Neutrophil (primary cell): ENCODE results near the gene LRRIQ1.

Experiments
- H3K27ac ChIP-seq: fragments of 200-600 bp; sonication (generic); 2 replicates; pipeline ENCODE4 v1.5.1; 2016; ENCODE audit warnings: mild to moderate bottlenecking, moderate library complexity
- H3K27me3 ChIP-seq: fragments of 200-600 bp; sonication (generic); 2 replicates; pipeline ENCODE4 v1.6.0; 2016; ENCODE audit warnings: mild to moderate bottlenecking
- H3K36me3 ChIP-seq: fragments of 200-600 bp; sonication (generic); 2 replicates; pipeline ENCODE4 v1.5.1; 2017
- H3K4me1 ChIP-seq, 2 experiments: fragments of 200-600 bp in 1 of 2; sonication (generic) in 1 of 2; 1 replicate in 1 of 2; 2 replicates in 1 of 2; pipeline versions ENCODE4 v1.5.1 to v1.6.1; 2013 to 2016; ENCODE audit warnings: low read depth in 1 of 2, low read length in 1 of 2, mild to moderate bottlenecking in 1 of 2, moderate library complexity in 1 of 2; ENCODE audit not compliant: control insufficient read depth in 1 of 2, insufficient read depth in 1 of 2
- H3K4me3 ChIP-seq, 2 experiments: fragments of 200-600 bp in 1 of 2; sonication (generic) in 1 of 2; 1 replicate in 1 of 2; 2 replicates in 1 of 2; pipeline ENCODE4 v1.5.1; 2013 to 2016; ENCODE audit warnings: low read depth in 1 of 2, low read length in 1 of 2, mild to moderate bottlenecking in 1 of 2, moderate library complexity in 1 of 2
- H3K9me3 ChIP-seq: fragments of 200-600 bp; sonication (generic); 2 replicates; pipeline ENCODE4 v1.5.1; 2016
- TF ChIP-seq, protein P1 (sequence below): fragments of 200-600 bp; sonication (generic); IDR thresholded peaks from 2 replicates; pipeline ENCODE4 v1.5.1; 2016; ENCODE audit warnings: antibody characterized with exemption

LRRIQ1 gene

DNA sequence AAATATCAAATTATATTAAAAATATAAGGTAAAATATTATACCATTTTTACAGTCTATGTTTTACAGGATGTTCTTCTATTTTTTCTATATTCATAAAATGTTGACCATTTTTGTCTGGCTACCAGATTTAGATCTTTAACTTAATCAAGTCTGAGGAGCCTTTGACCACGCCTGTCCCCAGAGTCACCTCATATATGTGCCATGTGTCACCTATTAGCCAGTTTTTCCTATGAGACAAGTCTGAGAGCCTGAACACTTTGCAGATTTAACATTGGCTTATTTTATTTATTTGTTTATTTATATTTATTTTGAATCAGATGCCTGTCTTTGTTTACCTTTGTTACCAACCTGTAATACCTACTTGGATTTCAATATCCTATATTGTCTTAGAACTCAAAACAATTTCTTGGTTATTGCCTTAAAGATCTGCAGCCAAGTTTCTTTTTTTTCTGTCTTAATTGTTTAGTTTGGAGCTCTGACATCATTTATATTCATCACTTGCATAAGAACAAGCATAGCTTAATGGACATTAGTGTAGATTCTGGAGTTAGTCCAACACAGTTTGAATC, 127.7 kb downstream of the LRRIQ1 start:
- TF ChIP-seq, protein P1, sequence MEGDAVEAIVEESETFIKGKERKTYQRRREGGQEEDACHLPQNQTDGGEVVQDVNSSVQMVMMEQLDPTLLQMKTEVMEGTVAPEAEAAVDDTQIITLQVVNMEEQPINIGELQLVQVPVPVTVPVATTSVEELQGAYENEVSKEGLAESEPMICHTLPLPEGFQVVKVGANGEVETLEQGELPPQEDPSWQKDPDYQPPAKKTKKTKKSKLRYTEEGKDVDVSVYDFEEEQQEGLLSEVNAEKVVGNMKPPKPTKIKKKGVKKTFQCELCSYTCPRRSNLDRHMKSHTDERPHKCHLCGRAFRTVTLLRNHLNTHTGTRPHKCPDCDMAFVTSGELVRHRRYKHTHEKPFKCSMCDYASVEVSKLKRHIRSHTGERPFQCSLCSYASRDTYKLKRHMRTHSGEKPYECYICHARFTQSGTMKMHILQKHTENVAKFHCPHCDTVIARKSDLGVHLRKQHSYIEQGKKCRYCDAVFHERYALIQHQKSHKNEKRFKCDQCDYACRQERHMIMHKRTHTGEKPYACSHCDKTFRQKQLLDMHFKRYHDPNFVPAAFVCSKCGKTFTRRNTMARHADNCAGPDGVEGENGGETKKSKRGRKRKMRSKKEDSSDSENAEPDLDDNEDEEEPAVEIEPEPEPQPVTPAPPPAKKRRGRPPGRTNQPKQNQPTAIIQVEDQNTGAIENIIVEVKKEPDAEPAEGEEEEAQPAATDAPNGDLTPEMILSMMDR: no peak
- no peaks in the 10 kb centered on the region for H3K9me3 ChIP-seq

DNA sequence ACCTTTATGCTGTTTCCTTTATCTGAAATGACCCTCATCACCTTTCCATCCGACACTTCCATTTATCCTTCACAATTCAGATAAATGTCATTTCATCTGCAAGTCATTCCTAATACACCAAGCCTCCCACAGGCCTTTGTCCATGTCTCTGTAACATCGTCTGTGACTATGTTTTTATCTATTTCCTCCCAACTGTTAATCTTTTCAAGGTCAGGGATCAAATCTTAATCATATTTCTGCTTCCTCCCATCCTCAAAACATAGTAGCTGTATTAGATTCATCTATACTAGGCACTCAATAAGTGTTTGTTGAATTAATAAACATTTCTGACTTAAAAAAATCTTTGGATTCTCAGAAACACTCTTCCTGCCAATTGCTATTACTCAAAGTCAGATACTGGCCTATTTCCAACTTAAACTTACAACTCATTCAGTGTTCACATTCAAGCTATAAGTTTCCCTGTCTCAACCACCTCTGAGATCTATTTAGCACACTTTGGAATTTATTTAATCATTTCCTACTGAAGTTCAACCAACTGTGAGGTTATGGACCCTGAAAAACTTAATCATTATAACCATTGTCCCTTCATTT, 143.6 kb downstream of the LRRIQ1 start:
- Histone ChIP-seq H3K4me3 (no peak overlapping the region), H3K9me3 (no peaks in the 10 kb centered on the region), H3K36me3 (no peaks in the 10 kb centered on the region), H3K27me3 (no peaks in the 10 kb centered on the region), H3K4me1 (no peaks in the 10 kb centered on the region), H3K27ac (no peak overlapping the region)
- TF ChIP-seq, protein P1: no peak

More for the DNA sequence above, 127.7 kb downstream of the LRRIQ1 start:
- no peaks in the 10 kb centered on the region for H3K36me3 ChIP-seq
- no peak overlapping the region for H3K27ac ChIP-seq
- H3K27me3 ChIP-seq: no peaks in the 10 kb centered on the region
- H3K4me1 ChIP-seq: no peaks in the 10 kb centered on the region
- no peak overlapping the region for H3K4me3 ChIP-seq

DNA sequence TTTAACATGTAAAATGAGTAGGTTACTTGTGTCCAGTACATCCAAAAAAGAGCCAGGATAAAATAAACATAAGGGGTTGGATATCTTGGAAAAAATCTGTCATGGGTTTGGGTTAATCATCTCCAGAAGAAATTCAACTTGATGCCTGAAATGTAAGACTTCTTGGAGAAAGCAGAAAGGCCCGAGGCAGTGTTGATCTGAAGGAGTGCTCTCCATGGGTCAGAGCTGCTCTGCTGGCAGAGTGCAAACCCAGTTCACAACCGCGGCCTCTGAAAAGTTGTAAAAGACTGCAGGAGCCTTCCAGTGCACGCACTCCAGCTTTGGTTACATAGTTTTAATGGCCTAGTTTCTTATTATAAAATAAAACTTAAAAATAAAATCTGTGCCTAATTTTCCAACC, 146.5 kb downstream of the LRRIQ1 start:
- no peaks in the 10 kb centered on the region for H3K36me3 ChIP-seq
- no peaks in the 10 kb centered on the region for H3K4me1 ChIP-seq
- no peaks in the 10 kb centered on the region for H3K9me3 ChIP-seq
- no peak overlapping the region for H3K27ac ChIP-seq
- TF ChIP-seq, protein P1: no peak
- H3K4me3 ChIP-seq: no peak overlapping the region
- H3K27me3 ChIP-seq: no peaks in the 10 kb centered on the region

DNA sequence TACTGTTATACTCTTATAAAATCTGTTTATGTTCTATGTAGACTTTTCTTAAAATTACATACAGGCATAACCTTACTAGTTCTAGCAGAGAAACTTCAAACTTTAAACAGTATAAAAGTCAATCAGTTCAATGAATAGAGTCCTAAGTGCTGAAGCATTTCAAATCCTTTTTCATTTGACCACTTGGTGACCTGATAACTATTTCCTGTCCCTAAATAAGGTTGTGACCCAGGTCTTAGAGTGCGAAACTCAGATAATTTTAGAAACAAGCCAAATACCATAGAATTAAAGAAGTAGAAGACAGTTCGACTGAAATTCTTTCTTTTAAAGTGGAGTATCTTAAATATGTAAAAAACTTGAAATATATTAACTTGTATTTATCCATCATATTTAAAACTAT, 147.7 kb downstream of the LRRIQ1 start:
- no peaks in the 10 kb centered on the region for H3K27me3 ChIP-seq
- no peak overlapping the region for H3K4me3 ChIP-seq

DNA sequence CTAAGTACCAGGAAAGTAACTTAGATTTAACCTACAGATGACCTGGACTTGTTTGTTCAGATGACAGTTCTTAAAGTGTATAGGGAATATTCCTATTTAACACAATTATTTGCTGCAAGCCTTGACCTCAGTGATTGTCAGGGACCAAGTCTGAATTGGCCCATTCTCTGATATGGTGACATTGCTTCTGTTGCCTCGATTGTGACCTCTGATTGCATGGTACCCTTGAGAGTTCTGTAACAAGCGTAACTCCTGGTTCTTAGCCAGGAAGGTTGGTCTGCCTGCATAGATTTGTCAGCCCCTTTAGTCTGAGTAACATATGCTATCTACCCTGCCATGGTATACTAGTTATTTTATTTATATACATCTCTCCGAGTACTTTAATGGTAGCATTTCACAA, 150.1 kb downstream of the LRRIQ1 start:
- TF ChIP-seq, protein P1: no peak
- H3K27me3 ChIP-seq: no peaks in the 10 kb centered on the region
- H3K4me3 ChIP-seq: no peak overlapping the region
- no peak overlapping the region for H3K27ac ChIP-seq
- no peaks in the 10 kb centered on the region for H3K4me1 ChIP-seq
- no peaks in the 10 kb centered on the region for H3K9me3 ChIP-seq
- no peaks in the 10 kb centered on the region for H3K36me3 ChIP-seq

More for the DNA sequence above, 147.7 kb downstream of the LRRIQ1 start:
- H3K4me1 ChIP-seq: no peaks in the 10 kb centered on the region
- no peaks in the 10 kb centered on the region for H3K36me3 ChIP-seq
- H3K9me3 ChIP-seq: no peaks in the 10 kb centered on the region
- H3K27ac ChIP-seq: no peak overlapping the region
- TF ChIP-seq, protein P1: no peak
